Coronary artery (tissue), 2 donors: ENCODE data around the gene PTAFR.

Source experiments
- DNase-seq: peaks from one replicate; pipeline ENCODE4 v3.0.0-alpha.2; 2017; ENCODE audit warnings: low spot score
- H3K27ac ChIP-seq, 2 donors: fragments of 200-600 bp; sonication (generic); one replicate each; pipeline ENCODE4 v1.5.1; 2016 to 2019
- H3K4me3 ChIP-seq: fragments of 200-600 bp; sonication (generic); 2 replicates; pipeline ENCODE4 v1.5.1; 2016; ENCODE audit warnings: mild to moderate bottlenecking, moderate library complexity
- TF ChIP-seq, protein P1 (sequence below): fragments of 200-600 bp; sonication (generic); IDR thresholded peaks from one replicate; pipeline ENCODE4 v1.5.1; 2019; ENCODE audit warnings: antibody characterized with exemption

PTAFR gene

DNA sequence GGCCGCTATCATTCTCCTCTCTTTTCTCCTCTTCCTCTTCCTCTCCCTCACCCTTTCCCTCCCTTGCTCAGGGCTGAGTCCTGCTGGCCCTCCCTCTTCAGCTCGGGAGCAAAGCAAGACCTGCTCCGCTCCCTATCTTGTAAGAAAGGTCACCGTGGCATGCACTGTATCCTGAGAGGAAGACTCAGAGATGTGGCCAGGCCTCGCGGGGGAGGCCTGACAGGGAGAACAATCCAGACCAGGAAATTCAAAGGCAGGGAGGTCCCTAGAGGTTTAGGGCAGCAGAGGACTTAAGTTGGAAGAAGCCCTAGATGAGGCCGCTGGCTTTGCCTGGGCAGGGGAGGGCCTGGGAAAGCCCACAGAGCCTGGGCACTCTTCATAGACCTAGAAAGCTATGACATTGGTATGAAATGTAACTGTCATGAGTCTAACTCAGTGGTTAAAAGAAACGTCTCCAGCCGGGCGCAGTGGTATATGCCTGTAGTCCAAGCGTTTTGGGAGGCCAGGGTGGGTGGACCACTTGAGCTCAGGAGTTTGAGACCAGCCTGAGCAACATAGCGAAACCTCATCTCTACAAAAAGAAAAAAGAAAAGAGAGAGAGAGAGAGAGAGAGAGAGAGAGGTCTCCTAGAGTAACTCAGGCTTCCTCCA is 14.6 kb upstream of the PTAFR start:
- Histone ChIP-seq H3K4me3 (no peak overlapping the region), H3K27ac (no peak overlapping the region)
- DNase-seq = no peak
- TF ChIP-seq, protein P1, sequence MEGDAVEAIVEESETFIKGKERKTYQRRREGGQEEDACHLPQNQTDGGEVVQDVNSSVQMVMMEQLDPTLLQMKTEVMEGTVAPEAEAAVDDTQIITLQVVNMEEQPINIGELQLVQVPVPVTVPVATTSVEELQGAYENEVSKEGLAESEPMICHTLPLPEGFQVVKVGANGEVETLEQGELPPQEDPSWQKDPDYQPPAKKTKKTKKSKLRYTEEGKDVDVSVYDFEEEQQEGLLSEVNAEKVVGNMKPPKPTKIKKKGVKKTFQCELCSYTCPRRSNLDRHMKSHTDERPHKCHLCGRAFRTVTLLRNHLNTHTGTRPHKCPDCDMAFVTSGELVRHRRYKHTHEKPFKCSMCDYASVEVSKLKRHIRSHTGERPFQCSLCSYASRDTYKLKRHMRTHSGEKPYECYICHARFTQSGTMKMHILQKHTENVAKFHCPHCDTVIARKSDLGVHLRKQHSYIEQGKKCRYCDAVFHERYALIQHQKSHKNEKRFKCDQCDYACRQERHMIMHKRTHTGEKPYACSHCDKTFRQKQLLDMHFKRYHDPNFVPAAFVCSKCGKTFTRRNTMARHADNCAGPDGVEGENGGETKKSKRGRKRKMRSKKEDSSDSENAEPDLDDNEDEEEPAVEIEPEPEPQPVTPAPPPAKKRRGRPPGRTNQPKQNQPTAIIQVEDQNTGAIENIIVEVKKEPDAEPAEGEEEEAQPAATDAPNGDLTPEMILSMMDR = no peak

- H3K4me3 ChIP-seq = no peak overlapping the region
- no peak overlapping the region for H3K27ac ChIP-seq
- TF ChIP-seq, protein P1 = no peak
- no peak for DNase-seq
Observed at GRCh38 chr1:28190337-28190979, 14.0 kb upstream of the PTAFR start.

- Histone ChIP-seq H3K4me3 (no peak overlapping the region), H3K27ac (no peak overlapping the region)
- DNase-seq = no peak
- TF ChIP-seq, protein P1 = no peak
Observed at GRCh38 chr1:28185071-28185470, 8.6 kb upstream of the PTAFR start.

DNA sequence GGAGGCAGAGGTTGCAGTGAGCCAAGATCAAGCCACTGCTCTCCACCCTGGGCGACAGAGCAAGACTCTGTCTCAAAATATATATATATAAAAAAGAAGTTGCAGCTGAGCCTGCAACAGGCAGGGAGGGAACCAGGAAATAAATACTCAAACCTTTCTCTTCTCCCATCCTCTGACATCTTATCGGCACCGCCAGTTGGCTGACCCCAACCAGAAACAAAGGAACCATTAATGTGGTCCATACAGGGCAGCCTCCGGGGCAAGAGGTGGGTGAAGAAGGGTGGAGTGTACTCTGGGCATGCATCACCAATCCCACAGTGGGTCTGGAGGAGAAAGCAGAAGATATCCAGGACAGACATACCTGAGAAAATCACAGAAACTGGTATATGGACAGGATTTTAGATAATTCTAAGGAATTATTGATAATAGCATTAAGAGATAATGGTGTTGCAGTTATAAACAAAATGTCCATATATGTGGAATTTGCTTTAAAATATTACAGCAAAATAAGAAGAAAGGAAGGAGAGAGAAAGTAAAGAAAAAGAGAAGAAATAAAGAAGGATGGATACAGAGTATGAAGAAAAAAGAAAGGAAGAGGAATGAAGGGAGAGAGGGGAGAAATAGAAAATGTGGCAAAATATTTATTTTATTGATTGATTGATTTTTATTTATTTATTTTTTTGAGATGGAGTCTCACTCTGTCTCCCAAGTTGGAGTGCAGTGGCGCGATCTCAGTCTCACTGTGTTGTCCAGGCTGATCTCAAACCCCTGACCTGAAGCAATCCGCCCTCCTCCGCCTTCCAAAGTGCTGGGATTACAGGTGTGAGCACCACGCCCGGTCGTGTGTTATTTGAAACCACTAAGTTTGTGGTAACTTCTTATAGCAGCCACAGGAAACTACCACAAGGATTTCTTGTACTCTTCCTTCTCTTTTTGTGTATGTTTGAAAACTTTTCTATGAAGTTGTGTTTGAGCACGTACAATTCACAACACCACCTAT is 4.1 kb upstream of the PTAFR start:
- Histone ChIP-seq H3K4me3 (no peak overlapping the region), H3K27ac (no peak overlapping the region)
- DNase-seq = no peak
- TF ChIP-seq, protein P1 = no peak

DNA sequence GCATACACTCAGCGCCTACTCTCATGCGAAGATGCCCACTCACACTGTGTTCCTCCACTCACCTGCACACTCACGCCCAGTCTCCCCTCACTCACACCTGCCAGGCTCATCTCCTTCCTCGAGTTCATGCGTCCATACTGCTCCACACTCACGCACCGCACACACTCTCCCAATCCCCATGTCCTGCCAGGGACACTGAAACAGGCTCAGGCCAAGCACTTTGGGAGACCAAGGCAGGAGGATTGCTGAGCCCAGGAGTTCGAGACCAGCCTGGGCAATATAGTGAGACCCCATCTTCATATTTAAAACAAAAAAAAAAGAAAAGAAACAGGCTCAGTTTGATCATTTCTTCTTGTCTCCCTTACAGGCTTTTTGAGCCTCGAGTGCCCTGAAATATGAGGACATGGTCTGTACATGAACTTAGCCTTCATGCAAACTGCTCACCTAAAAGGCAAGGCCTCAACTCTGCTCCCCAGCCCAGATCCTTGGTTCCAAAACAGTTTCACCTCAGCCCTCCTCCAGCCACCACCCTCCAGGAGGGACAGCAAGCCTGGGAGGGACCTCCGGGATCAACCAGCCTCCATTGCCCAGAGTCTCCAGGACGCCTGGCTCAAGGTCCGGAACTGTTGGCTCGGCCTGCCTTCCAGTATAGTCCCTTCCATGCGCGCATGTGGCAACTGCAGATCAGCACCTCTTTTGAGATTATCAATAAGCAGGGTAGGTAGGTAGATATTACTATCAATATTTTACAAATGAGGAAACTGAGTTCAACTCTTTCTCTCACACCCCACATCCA is 2.4 kb upstream of the PTAFR start:
- TF ChIP-seq, protein P1 = no peak
- no peak overlapping the region for H3K27ac ChIP-seq
- H3K4me3 ChIP-seq = no peak overlapping the region
- no peak for DNase-seq

GRCh38 chr1:28175955-28176485 is 470 bp downstream of the PTAFR start:
- no peak for DNase-seq
- TF ChIP-seq, protein P1 = no peak
- peak overlapping the region in 1 of 2 donors; percentile 72 for H3K27ac ChIP-seq
- H3K4me3 ChIP-seq = peak overlapping the region; percentile 54
